HG03571 (cell line): ENCODE results near the gene APBA3.

Experiments
- ATAC-seq: cut with Tn5 transposase; IDR thresholded peaks from one replicate; pipeline ENCODE4 v1.9.1; 2021; ENCODE audit not compliant: unreplicated experiment

Gene APBA3

GRCh38 chr19:3721887-3722442 lies 39.5 kb downstream of the APBA3 start:
- ATAC-seq, result no peak

- no peak for ATAC-seq
Observed at GRCh38 chr19:3721131-3721886, 40.2 kb downstream of the APBA3 start.

- ATAC-seq, result no peak
Observed at GRCh38 chr19:3720349-3720917, 41.1 kb downstream of the APBA3 start.

GRCh38 chr19:3719868-3720267 lies 41.6 kb downstream of the APBA3 start:
- no peak for ATAC-seq

- ATAC-seq, result no peak
Observed at GRCh38 chr19:3716147-3716668, 45.3 kb downstream of the APBA3 start.

- no peak for ATAC-seq
Observed at GRCh38 chr19:3712663-3713611, 48.6 kb downstream of the APBA3 start.

GRCh38 chr19:3710265-3710812 lies 51.2 kb downstream of the APBA3 start:
- ATAC-seq, result no peak

GRCh38 chr19:3708207-3708931 lies 53.1 kb downstream of the APBA3 start, which contains the start of gene TJP3:
Gene TJP3 (plus strand): TSS chr19:3708384. CDS start chr19:3728433, 20,049 bp downstream.
- ATAC-seq, result no peak

- ATAC-seq, result no peak
Observed at GRCh38 chr19:3707868-3708206, 53.7 kb downstream of the APBA3 start.

- ATAC-seq, result no peak
Observed at GRCh38 chr19:3701200-3701599, 60.3 kb downstream of the APBA3 start.
